ENCODE results near the gene STT3A.

STT3A gene

GRCh38 chr11:125587480-125587879 is 5.2 kb upstream of the STT3A start:
- no peak for DNase-seq (ENCODE audit: low spot score)

GRCh38 chr11:125588505-125588904 is 4.1 kb upstream of the STT3A start:
- DNase-seq (ENCODE audit: low spot score), result peak; percentile 5
- no peak for FAIRE-seq

More at GRCh38 chr11:125587480-125587879, 5.2 kb upstream of the STT3A start:
- FAIRE-seq, result no peak

- DNase-seq (ENCODE audit: low spot score) (peak; percentile 5), FAIRE-seq (no peak)
Observed at GRCh38 chr11:125591649-125592304, 875 bp upstream of the STT3A start.

- DNase-seq (ENCODE audit: low spot score), result peak; percentile 38
- FAIRE-seq, result no peak
Observed at GRCh38 chr11:125593114-125593820, 615 bp downstream of the STT3A start.

- DNase-seq (ENCODE audit: low spot score) (no peak), FAIRE-seq (no peak)
Observed at GRCh38 chr11:125594958-125595357, 2.3 kb downstream of the STT3A start.

- FAIRE-seq (no peak), DNase-seq (ENCODE audit: low spot score) (no peak)
Observed at GRCh38 chr11:125600663-125601062, 8.0 kb downstream of the STT3A start.

- DNase-seq (ENCODE audit: low spot score) (no peak), FAIRE-seq (no peak)
Observed at GRCh38 chr11:125603207-125603606, 10.6 kb downstream of the STT3A start.

- DNase-seq (ENCODE audit: low spot score) (no peak), FAIRE-seq (no peak)
Observed at GRCh38 chr11:125605417-125605816, 12.8 kb downstream of the STT3A start.

GRCh38 chr11:125609545-125609944 is 16.9 kb downstream of the STT3A start:
- no peak for FAIRE-seq

GRCh38 chr11:125618383-125618782 is 25.7 kb downstream of the STT3A start:
- DNase-seq (ENCODE audit: low spot score), result no peak

More at GRCh38 chr11:125609545-125609944, 16.9 kb downstream of the STT3A start:
- no peak for DNase-seq (ENCODE audit: low spot score)

GRCh38 chr11:125621995-125622394 is 29.3 kb downstream of the STT3A start:
- DNase-seq (ENCODE audit: low spot score) (peak; percentile 24), FAIRE-seq (no peak)

More at GRCh38 chr11:125618383-125618782, 25.7 kb downstream of the STT3A start:
- FAIRE-seq, result no peak

GRCh38 chr11:125623064-125623463 is 30.4 kb downstream of the STT3A start:
- DNase-seq (ENCODE audit: low spot score), result no peak
- no peak for FAIRE-seq

- FAIRE-seq (no peak), DNase-seq (ENCODE audit: low spot score) (no peak)
Observed at GRCh38 chr11:125624756-125625213, 32.1 kb downstream of the STT3A start, which contains the start of gene CHEK1. CHEK1 (plus strand) TSS chr11:125625163; CDS start chr11:125626769, 1,606 bp downstream.

- DNase-seq (ENCODE audit: low spot score) (no peak), FAIRE-seq (no peak)
Observed at GRCh38 chr11:125625225-125625629, 32.6 kb downstream of the STT3A start.

GRCh38 chr11:125625630-125626287 is 33.1 kb downstream of the STT3A start:
- FAIRE-seq, result no peak
- peak; percentile 77 for DNase-seq (ENCODE audit: low spot score)

GRCh38 chr11:125626288-125626950 is 33.8 kb downstream of the STT3A start:
- peak; percentile 42 for FAIRE-seq
- DNase-seq (ENCODE audit: low spot score), result peak; percentile 70

GRCh38 chr11:125627236-125627910 is 34.7 kb downstream of the STT3A start:
- DNase-seq (ENCODE audit: low spot score) (no peak), FAIRE-seq (no peak)

GRCh38 chr11:125637840-125638239 is 45.2 kb downstream of the STT3A start:
- DNase-seq (ENCODE audit: low spot score) (no peak), FAIRE-seq (no peak)

GRCh38 chr11:125638315-125638714 is 45.7 kb downstream of the STT3A start:
- peak; percentile 78 for FAIRE-seq
- DNase-seq (ENCODE audit: low spot score), result peak; percentile 22

- DNase-seq (ENCODE audit: low spot score) (no peak), FAIRE-seq (no peak)
Observed at GRCh38 chr11:125645871-125646270, 53.2 kb downstream of the STT3A start.
